Breast epithelium (tissue), 4 donors: ENCODE results near the gene CHPF. TPM values are rescaled to one million over a fixed set of nuclear protein-coding genes. Genes with fewer than 3 reads are reported as not detected.

ENCODE experiments used
- DNase-seq, 2 donors: peaks; one replicate each; pipeline ENCODE4 v3.0.0-alpha.2; 2019; ENCODE audit warnings: low spot score in 2 of 2
- H3K27ac ChIP-seq, 2 donors: fragments of 200-600 bp; sonication (generic) in 1 of 2; one replicate each; pipeline ENCODE4 v1.5.1; 2016 to 2019; ENCODE audit warnings: mild to moderate bottlenecking in 1 of 2
- H3K27me3 ChIP-seq, 2 donors: fragments of 200-600 bp; sonication (generic) in 1 of 2; one replicate each; pipeline versions ENCODE4 v1.5.1 to v1.6.0; 2017 to 2019; ENCODE audit warnings: control low read depth in 1 of 2, mild to moderate bottlenecking in 1 of 2
- H3K36me3 ChIP-seq: fragments of 200-600 bp; one replicate; pipeline ENCODE4 v1.5.1; 2019
- H3K4me1 ChIP-seq, 2 donors: fragments of 200-600 bp; sonication (generic); one replicate each; pipeline ENCODE4 v1.5.1; 2016 to 2019; ENCODE audit warnings: control low read depth in 1 of 2
- H3K4me3 ChIP-seq, 3 donors: fragments of 200-600 bp; sonication (generic); 1 replicate in 2 of 3; 2 replicates in 1 of 3; pipeline ENCODE4 v1.5.1; 2016 to 2019; ENCODE audit warnings: mild to moderate bottlenecking in 3 of 3, moderate library complexity in 2 of 3
- H3K9me3 ChIP-seq, 2 donors: fragments of 200-600 bp; sonication (generic) in 1 of 2; one replicate each; pipeline ENCODE4 v1.5.1; 2016 to 2019; ENCODE audit warnings: control low read depth in 1 of 2
- POLR2A ChIP-seq: fragments of 450-650 bp; IDR thresholded peaks from one replicate; pipeline ENCODE4 v1.6.1; 2016; ENCODE audit warnings: antibody characterized with exemption, mild to moderate bottlenecking, moderate library complexity
- POLR2AphosphoS5 ChIP-seq, 3 donors: sonication (generic); formaldehyde crosslinking; IDR thresholded peaks; one replicate each; pipeline ENCODE4 v1.6.1; 2017; ENCODE audit warnings: antibody characterized with exemption in 3 of 3
- intact Hi-C: fragments of 100-400 bp; cut with DNase I; formaldehyde crosslinking; loops from one replicate; pipeline ENCODE4 v1.15.1; 2023; ENCODE audit warnings: low total_unique reads
- total RNA-seq, 3 donors: library from RNA; depleted of rRNA; stranded (reverse); fragments of >200 nt; gene quantifications; one replicate each; pipeline ENCODE4 v1.1.0, GENCODE V29; 2016
- TF ChIP-seq, protein P1 (sequence below), 3 donors: fragments of 450-650 bp; IDR thresholded peaks; one replicate each; pipeline ENCODE4 v1.5.1; 2016 to 2017; ENCODE audit warnings: antibody characterized with exemption in 3 of 3, mild to moderate bottlenecking in 3 of 3, moderate library complexity in 3 of 3

Gene CHPF
- total RNA-seq, 3 donors from 2014 or later = 46.5 to 58.9 (median 49.0) TPM

GRCh38 chr2:219526320-219527075 lies 17.1 kb downstream of the CHPF start:
- H3K9me3 ChIP-seq = no peaks in the 10 kb centered on the region
- H3K4me3 ChIP-seq = no peak overlapping the region
- H3K4me1 ChIP-seq = peaks cover 0 to 8% of the 10 kb centered on the region in 2 donors
- no peak overlapping the region for H3K27ac ChIP-seq
- DNase-seq = no peak
- no peaks in the 10 kb centered on the region for H3K36me3 ChIP-seq
- H3K27me3 ChIP-seq = peaks cover 2 to 67% of the 10 kb centered on the region in 2 donors
- no peak for TF ChIP-seq POLR2A
- TF ChIP-seq POLR2AphosphoS5 (IDR thresholded peaks at IDR 0.05) = no peak
- TF ChIP-seq, protein P1, sequence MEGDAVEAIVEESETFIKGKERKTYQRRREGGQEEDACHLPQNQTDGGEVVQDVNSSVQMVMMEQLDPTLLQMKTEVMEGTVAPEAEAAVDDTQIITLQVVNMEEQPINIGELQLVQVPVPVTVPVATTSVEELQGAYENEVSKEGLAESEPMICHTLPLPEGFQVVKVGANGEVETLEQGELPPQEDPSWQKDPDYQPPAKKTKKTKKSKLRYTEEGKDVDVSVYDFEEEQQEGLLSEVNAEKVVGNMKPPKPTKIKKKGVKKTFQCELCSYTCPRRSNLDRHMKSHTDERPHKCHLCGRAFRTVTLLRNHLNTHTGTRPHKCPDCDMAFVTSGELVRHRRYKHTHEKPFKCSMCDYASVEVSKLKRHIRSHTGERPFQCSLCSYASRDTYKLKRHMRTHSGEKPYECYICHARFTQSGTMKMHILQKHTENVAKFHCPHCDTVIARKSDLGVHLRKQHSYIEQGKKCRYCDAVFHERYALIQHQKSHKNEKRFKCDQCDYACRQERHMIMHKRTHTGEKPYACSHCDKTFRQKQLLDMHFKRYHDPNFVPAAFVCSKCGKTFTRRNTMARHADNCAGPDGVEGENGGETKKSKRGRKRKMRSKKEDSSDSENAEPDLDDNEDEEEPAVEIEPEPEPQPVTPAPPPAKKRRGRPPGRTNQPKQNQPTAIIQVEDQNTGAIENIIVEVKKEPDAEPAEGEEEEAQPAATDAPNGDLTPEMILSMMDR (IDR thresholded peaks at IDR 0.05) = no peak
- intact Hi-C loops = loop anchor here (10.0 kb wide), 2 partner anchors 52 to 122 kb away; no protein-coding TSS in a partner anchor

GRCh38 chr2:219525533-219526232 lies 17.9 kb downstream of the CHPF start:
- H3K4me1 ChIP-seq = peaks cover 0 to 8% of the 10 kb centered on the region in 2 donors
- no peak for TF ChIP-seq POLR2A
- TF ChIP-seq, protein P1 (IDR thresholded peaks at IDR 0.05) = no peak
- no peak for TF ChIP-seq POLR2AphosphoS5 (IDR thresholded peaks at IDR 0.05)
- H3K36me3 ChIP-seq = no peaks in the 10 kb centered on the region
- H3K27me3 ChIP-seq = peaks cover 2 to 64% of the 10 kb centered on the region in 2 donors
- no peak overlapping the region for H3K27ac ChIP-seq
- no peaks in the 10 kb centered on the region for H3K9me3 ChIP-seq
- intact Hi-C loops = loop anchor here (10.0 kb wide), 2 partner anchors 51 to 121 kb away; no protein-coding TSS in a partner anchor
- no peak for DNase-seq
- H3K4me3 ChIP-seq = no peak overlapping the region

- no peaks in the 10 kb centered on the region for H3K9me3 ChIP-seq
- no peak overlapping the region for H3K4me3 ChIP-seq
- intact Hi-C loops = loop anchor here (10.0 kb wide), 2 partner anchors 50 to 120 kb away; no protein-coding TSS in a partner anchor
- no peaks in the 10 kb centered on the region for H3K36me3 ChIP-seq
- H3K27ac ChIP-seq = no peak overlapping the region
- peaks cover 2 to 59% of the 10 kb centered on the region in 2 donors for H3K27me3 ChIP-seq
- TF ChIP-seq, protein P1 (IDR thresholded peaks at IDR 0.05) = no peak
- TF ChIP-seq POLR2AphosphoS5 (IDR thresholded peaks at IDR 0.05) (no peak), POLR2A (no peak)
- H3K4me1 ChIP-seq = peaks cover 0 to 8% of the 10 kb centered on the region in 2 donors
- no peak for DNase-seq
These were observed 18.8 kb downstream of the CHPF start for GRCh38 chr2:219524817-219525216.

- intact Hi-C loops = loop anchor here (10.0 kb wide), 2 partner anchors 48 to 118 kb away; no protein-coding TSS in a partner anchor
- TF ChIP-seq POLR2A = no peak
- no peak for TF ChIP-seq POLR2AphosphoS5 (IDR thresholded peaks at IDR 0.05)
- TF ChIP-seq, protein P1 (IDR thresholded peaks at IDR 0.05) = no peak
- Histone ChIP-seq H3K27me3 (peaks cover 2 to 45% of the 10 kb centered on the region in 2 donors), H3K9me3 (no peaks in the 10 kb centered on the region), H3K4me3 (peak overlapping the region; percentile 12 to 55 (median 40)), H3K36me3 (no peaks in the 10 kb centered on the region), H3K27ac (no peak overlapping the region), H3K4me1 (peaks cover 0 to 8% of the 10 kb centered on the region in 2 donors)
- no peak for DNase-seq
These were observed 20.5 kb downstream of the CHPF start for GRCh38 chr2:219523031-219523671.
